ENCODE results near the gene ZNF558.

ZNF558 gene

DNA sequence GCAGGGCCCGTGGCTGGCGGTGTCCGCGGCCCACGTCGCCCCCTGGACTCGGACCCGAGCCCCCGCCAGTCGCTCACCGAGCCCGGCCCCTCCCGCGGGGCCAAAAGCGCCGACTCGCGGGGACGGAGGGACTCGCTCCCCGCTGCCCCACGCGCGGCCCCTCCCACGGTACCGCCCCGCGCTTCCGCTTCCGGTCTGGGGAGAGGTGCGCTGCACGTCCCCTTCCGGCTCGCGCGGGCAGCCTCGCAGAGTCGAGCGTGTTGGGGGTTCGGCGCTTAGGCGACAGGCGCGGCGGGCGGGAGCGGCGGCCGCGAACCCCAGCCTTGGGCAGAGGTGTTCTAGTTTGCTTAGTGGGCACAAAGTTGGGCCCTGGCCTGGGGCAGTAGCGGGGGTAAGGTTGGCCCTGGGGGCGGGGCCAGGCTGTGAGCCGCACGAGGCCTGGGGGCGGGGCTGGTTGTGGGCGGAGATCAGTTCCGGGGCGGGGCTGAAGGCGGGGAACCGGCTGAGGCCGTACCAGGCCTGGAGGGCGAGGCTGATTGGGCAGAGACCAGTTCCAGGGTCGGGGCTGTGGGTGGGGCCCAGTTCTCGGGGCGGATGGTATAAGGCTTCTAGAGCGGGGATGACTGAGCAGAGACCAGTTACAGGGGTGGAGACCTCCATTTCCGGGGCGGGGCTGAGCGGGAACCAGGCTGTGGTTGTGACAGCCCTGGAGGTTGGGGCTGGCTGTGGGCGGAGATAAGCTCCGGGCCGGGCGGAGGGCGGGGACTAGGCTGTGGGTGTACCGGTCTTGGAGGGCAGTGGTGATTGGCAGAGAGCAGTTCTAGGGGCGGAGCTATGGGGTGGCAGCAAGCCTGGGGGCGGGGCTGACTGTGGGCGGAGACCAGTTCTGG, at the start of gene ZNF558, which contains the start of gene MBD3L1 (continued):
- TF ChIP-seq, protein P1, sequence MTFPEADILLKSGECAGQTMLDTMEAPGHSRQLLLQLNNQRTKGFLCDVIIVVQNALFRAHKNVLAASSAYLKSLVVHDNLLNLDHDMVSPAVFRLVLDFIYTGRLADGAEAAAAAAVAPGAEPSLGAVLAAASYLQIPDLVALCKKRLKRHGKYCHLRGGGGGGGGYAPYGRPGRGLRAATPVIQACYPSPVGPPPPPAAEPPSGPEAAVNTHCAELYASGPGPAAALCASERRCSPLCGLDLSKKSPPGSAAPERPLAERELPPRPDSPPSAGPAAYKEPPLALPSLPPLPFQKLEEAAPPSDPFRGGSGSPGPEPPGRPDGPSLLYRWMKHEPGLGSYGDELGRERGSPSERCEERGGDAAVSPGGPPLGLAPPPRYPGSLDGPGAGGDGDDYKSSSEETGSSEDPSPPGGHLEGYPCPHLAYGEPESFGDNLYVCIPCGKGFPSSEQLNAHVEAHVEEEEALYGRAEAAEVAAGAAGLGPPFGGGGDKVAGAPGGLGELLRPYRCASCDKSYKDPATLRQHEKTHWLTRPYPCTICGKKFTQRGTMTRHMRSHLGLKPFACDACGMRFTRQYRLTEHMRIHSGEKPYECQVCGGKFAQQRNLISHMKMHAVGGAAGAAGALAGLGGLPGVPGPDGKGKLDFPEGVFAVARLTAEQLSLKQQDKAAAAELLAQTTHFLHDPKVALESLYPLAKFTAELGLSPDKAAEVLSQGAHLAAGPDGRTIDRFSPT (tag by site-specific recombination; IDR thresholded peaks at IDR 0.05), result peak; percentile 46; the same call in 1 of the 2 replicates
- TF ChIP-seq KLF10 (tag by site-specific recombination; IDR thresholded peaks at IDR 0.05) (peak; percentile 79), SCRT1 (tag by site-specific recombination; IDR thresholded peaks at IDR 0.05; ENCODE audit: borderline replicate concordance) (no peak), ZSCAN16 (tag by site-specific recombination; IDR thresholded peaks at IDR 0.05) (0 out of 2 replicates have a peak, but pooled peaks have one; percentile 46), KLF16 (tag by site-specific recombination; IDR thresholded peaks at IDR 0.05) (peak; percentile 95), SP2 (tag by site-specific recombination; IDR thresholded peaks at IDR 0.05) (peak; percentile 90), KLF7 (tag by site-specific recombination; IDR thresholded peaks at IDR 0.05; ENCODE audit: borderline replicate concordance) (0 out of 2 replicates have a peak, but pooled peaks have one; percentile 7), ZNF768 (tag by site-specific recombination; IDR thresholded peaks at IDR 0.05) (no peak), ZNF221 (tag by site-specific recombination; IDR thresholded peaks at IDR 0.05; ENCODE audit: borderline replicate concordance) (no peak), ZNF501 (tag by site-specific recombination; IDR thresholded peaks at IDR 0.05) (no peak), ZNF670 (tag by site-specific recombination; IDR thresholded peaks at IDR 0.05; ENCODE audit: low read depth) (no peak), ZNF610 (tag by site-specific recombination; IDR thresholded peaks at IDR 0.05; ENCODE audit: borderline replicate concordance) (no peak), EGR2 (tag by site-specific recombination; IDR thresholded peaks at IDR 0.05; ENCODE audit: low read depth) (peak; percentile 98), ZEB2 (tag by site-specific recombination; IDR thresholded peaks at IDR 0.05) (peak; percentile 53; the same call in 1 of the 2 replicates), ZNF623 (tag by site-specific recombination; IDR thresholded peaks at IDR 0.05) (no peak), ZNF24 (tag by site-specific recombination; IDR thresholded peaks at IDR 0.05) (no peak), BCL11B (tag by site-specific recombination; IDR thresholded peaks at IDR 0.05; ENCODE audit: low read depth) (no peak), ZNF280D (tag by site-specific recombination; IDR thresholded peaks at IDR 0.05) (no peak), ZNF211 (tag by site-specific recombination; IDR thresholded peaks at IDR 0.05; ENCODE audit: low read depth) (no peak), WT1 (tag by site-specific recombination; IDR thresholded peaks at IDR 0.05) (no peak)
- TF ChIP-seq, protein P2, sequence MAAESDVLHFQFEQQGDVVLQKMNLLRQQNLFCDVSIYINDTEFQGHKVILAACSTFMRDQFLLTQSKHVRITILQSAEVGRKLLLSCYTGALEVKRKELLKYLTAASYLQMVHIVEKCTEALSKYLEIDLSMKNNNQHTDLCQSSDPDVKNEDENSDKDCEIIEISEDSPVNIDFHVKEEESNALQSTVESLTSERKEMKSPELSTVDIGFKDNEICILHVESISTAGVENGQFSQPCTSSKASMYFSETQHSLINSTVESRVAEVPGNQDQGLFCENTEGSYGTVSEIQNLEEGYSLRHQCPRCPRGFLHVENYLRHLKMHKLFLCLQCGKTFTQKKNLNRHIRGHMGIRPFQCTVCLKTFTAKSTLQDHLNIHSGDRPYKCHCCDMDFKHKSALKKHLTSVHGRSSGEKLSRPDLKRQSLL (tag by site-specific recombination; IDR thresholded peaks at IDR 0.05), result peak; percentile 92
- TF ChIP-seq, protein P3, sequence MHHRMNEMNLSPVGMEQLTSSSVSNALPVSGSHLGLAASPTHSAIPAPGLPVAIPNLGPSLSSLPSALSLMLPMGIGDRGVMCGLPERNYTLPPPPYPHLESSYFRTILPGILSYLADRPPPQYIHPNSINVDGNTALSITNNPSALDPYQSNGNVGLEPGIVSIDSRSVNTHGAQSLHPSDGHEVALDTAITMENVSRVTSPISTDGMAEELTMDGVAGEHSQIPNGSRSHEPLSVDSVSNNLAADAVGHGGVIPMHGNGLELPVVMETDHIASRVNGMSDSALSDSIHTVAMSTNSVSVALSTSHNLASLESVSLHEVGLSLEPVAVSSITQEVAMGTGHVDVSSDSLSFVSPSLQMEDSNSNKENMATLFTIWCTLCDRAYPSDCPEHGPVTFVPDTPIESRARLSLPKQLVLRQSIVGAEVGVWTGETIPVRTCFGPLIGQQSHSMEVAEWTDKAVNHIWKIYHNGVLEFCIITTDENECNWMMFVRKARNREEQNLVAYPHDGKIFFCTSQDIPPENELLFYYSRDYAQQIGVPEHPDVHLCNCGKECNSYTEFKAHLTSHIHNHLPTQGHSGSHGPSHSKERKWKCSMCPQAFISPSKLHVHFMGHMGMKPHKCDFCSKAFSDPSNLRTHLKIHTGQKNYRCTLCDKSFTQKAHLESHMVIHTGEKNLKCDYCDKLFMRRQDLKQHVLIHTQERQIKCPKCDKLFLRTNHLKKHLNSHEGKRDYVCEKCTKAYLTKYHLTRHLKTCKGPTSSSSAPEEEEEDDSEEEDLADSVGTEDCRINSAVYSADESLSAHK (tag by site-specific recombination; IDR thresholded peaks at IDR 0.05), result no peak
- TF ChIP-seq, protein P4, sequence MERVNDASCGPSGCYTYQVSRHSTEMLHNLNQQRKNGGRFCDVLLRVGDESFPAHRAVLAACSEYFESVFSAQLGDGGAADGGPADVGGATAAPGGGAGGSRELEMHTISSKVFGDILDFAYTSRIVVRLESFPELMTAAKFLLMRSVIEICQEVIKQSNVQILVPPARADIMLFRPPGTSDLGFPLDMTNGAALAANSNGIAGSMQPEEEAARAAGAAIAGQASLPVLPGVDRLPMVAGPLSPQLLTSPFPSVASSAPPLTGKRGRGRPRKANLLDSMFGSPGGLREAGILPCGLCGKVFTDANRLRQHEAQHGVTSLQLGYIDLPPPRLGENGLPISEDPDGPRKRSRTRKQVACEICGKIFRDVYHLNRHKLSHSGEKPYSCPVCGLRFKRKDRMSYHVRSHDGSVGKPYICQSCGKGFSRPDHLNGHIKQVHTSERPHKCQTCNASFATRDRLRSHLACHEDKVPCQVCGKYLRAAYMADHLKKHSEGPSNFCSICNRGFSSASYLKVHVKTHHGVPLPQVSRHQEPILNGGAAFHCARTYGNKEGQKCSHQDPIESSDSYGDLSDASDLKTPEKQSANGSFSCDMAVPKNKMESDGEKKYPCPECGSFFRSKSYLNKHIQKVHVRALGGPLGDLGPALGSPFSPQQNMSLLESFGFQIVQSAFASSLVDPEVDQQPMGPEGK (tag by site-specific recombination; IDR thresholded peaks at IDR 0.05), result peak; percentile 76

Data from HEK293 (cell line).